ENCODE results near the gene ABCA3.

The ABCA3 gene

DNA sequence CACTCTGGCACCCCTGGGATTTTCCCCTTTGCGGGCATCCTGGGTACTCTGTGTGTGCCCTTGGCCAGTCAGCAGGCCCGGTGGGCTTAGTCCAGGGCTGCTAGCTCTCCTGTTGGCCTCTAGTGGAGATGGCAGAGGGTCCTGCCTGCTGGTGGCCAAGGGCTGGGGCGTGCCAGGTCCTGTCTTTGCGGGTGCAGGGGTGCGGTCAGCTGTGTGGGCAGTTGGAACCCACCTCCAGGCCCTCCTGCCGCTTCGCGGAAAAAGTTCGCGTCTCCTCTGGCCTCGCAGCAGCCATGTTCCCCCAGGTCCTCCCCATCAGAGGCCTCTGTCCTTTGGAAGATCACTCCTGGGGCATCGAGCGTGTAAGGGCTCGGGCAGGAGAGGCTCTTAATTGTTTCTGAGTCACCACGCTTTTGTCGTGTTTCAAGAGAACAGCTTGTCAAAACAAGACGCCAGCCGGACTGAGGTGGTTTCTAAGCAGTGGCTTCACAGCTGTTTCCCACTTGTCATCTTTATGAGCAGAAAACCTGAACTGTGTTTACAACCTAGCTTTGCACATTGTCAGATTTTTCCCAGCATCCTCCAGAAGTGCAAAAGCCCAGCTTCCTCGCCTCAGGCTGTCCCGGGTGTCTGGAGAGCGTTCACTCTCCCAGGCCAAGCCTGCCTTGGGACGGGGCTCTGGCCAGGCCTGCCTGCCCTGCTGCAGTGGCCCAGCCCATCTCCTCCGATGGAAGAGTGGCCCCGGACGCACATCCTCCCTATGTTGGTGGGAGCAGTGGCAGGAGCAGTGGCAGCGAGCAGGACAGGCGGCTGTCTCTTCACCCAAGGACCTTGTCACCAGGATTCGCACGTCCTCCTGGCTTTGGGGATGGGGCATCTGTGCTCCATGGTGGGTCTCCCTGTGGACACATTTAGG lies 109.3 kb downstream of the ABCA3 start:
- no peak overlapping the region for H3K9ac ChIP-seq (ENCODE audit: low read length)
- H3K23ac ChIP-seq (ENCODE audit: low read length), result no peak overlapping the region
- H3K4me3 ChIP-seq (ENCODE audit: low read length), result no peak overlapping the region
- no peaks in the 10 kb centered on the region for H3K27me3 ChIP-seq (ENCODE audit: insufficient read depth, low read length, poor library complexity)
- H4K8ac ChIP-seq (ENCODE audit: low read depth, low read length), result no peak overlapping the region
- WGBS (ENCODE audit: extremely low coverage, insufficient coverage, low lambda C conversion rate), result no CpG with 5 or more reads among the region's 29 CpGs
- H3K27ac ChIP-seq (ENCODE audit: low read depth, low read length), result no peak overlapping the region
- no peak overlapping the region for H3K56ac ChIP-seq (ENCODE audit: low read length)
- no peak for DNase-seq
- H2BK5ac ChIP-seq (ENCODE audit: low read length), result no peak overlapping the region
- peaks cover 6% of the 10 kb centered on the region for H3K79me2 ChIP-seq (ENCODE audit: control insufficient read depth, insufficient read depth, low read length)
- no peak overlapping the region for H3K4ac ChIP-seq (ENCODE audit: low read depth, low read length)
- H2BK15ac ChIP-seq (replicated peaks; ENCODE audit: low read depth), result no peak overlapping the region
- peaks cover 7% of the 10 kb centered on the region for H3K79me1 ChIP-seq (ENCODE audit: low read length)
- H2AK5ac ChIP-seq (ENCODE audit: low read length), result no peak overlapping the region
- H3K4me1 ChIP-seq (ENCODE audit: control insufficient read depth, low read depth, low read length), result no peaks in the 10 kb centered on the region
- no peak overlapping the region for H4K5ac ChIP-seq (ENCODE audit: low read length)
- no peaks in the 10 kb centered on the region for H3K36me3 ChIP-seq (ENCODE audit: control insufficient read depth, insufficient read depth, low read length)
- H3K4me2 ChIP-seq (ENCODE audit: low read length), result no peak overlapping the region
- H3K18ac ChIP-seq (ENCODE audit: low read length), result no peak overlapping the region
- no peak overlapping the region for H2BK120ac ChIP-seq (ENCODE audit: low read depth, low read length)

DNA sequence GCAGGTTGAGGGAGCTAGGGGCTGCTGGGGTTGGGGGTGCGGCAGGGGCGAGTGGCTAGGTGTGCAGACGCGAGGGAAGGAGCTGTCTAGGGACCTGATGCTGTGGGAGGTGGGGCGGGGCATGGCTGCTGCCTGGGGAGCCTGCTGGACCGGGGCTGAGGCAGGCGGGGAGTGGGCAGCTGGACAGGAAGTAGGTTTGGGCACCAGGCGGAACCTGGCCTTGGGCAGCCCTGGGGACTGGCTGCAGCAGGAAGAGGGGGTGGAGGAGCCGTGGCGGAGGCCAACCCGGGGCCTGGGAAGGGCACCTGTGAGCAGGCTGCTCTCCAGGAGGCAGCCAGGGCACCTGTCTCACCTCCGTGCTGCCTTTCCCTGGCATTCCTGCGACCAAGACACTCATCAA lies 110.2 kb downstream of the ABCA3 start:
- Histone ChIP-seq H3K4me2 (ENCODE audit: low read length) (no peak overlapping the region), H2BK120ac (ENCODE audit: low read depth, low read length) (no peak overlapping the region), H3K79me1 (ENCODE audit: low read length) (peaks cover 10% of the 10 kb centered on the region), H3K27me3 (ENCODE audit: insufficient read depth, low read length, poor library complexity) (no peaks in the 10 kb centered on the region), H3K4ac (ENCODE audit: low read depth, low read length) (no peak overlapping the region), H3K4me1 (ENCODE audit: control insufficient read depth, low read depth, low read length) (no peaks in the 10 kb centered on the region), H2BK5ac (ENCODE audit: low read length) (no peak overlapping the region), H4K8ac (ENCODE audit: low read depth, low read length) (no peak overlapping the region), H3K56ac (ENCODE audit: low read length) (no peak overlapping the region), H3K23ac (ENCODE audit: low read length) (no peak overlapping the region), H3K27ac (ENCODE audit: low read depth, low read length) (no peak overlapping the region), H3K18ac (ENCODE audit: low read length) (no peak overlapping the region), H2AK5ac (ENCODE audit: low read length) (no peak overlapping the region), H3K79me2 (ENCODE audit: control insufficient read depth, insufficient read depth, low read length) (peaks cover 9% of the 10 kb centered on the region), H3K36me3 (ENCODE audit: control insufficient read depth, insufficient read depth, low read length) (no peaks in the 10 kb centered on the region), H3K9ac (ENCODE audit: low read length) (no peak overlapping the region), H4K5ac (ENCODE audit: low read length) (no peak overlapping the region), H2BK15ac (replicated peaks; ENCODE audit: low read depth) (no peak overlapping the region), H3K4me3 (ENCODE audit: low read length) (no peak overlapping the region)
- WGBS (ENCODE audit: extremely low coverage, insufficient coverage, low lambda C conversion rate), result no CpG with 5 or more reads among the region's 13 CpGs
- no peak for DNase-seq

DNA sequence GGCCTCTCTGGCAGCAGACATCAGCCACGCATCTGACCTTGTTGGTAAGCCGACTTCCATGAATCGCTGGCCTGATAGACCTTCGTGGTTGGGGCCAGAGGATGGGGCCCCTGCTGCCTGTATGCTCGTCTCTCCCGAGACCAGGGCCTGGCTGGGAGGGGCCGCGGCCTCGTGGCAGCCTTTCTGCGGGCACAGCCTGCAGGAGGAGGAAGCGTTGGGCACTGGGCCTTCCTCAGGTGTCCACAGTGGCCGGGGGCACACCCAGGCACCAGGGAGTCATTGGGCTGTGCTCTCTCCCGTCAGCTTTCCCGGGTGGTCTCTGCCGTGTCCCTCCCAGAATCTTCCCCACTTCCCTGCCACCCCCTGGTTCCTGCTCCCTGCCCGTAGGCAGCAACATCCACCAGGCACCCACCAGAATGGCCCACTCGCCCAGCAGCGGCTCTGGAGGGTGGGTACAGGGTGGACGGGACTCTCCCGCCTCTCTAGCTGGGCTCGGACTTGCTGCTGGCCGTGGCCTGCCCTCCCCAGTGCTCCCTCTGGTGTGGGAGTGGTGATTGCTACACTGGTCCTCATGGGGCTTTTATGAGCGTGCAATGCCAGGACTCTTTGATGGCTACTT lies 110.8 kb downstream of the ABCA3 start:
- H3K4me3 ChIP-seq (ENCODE audit: low read length), result no peak overlapping the region
- no peaks in the 10 kb centered on the region for H3K4me1 ChIP-seq (ENCODE audit: control insufficient read depth, low read depth, low read length)
- no peak overlapping the region for H4K8ac ChIP-seq (ENCODE audit: low read depth, low read length)
- no peaks in the 10 kb centered on the region for H3K36me3 ChIP-seq (ENCODE audit: control insufficient read depth, insufficient read depth, low read length)
- peaks cover 12% of the 10 kb centered on the region for H3K79me1 ChIP-seq (ENCODE audit: low read length)
- no CpG with 5 or more reads among the region's 23 CpGs for WGBS (ENCODE audit: extremely low coverage, insufficient coverage, low lambda C conversion rate)
- H3K23ac ChIP-seq (ENCODE audit: low read length), result no peak overlapping the region
- no peak for DNase-seq
- no peak overlapping the region for H3K4ac ChIP-seq (ENCODE audit: low read depth, low read length)
- no peak overlapping the region for H3K56ac ChIP-seq (ENCODE audit: low read length)
- H4K5ac ChIP-seq (ENCODE audit: low read length), result no peak overlapping the region
- H3K27me3 ChIP-seq (ENCODE audit: insufficient read depth, low read length, poor library complexity), result no peaks in the 10 kb centered on the region
- peaks cover 13% of the 10 kb centered on the region for H3K79me2 ChIP-seq (ENCODE audit: control insufficient read depth, insufficient read depth, low read length)
- H3K18ac ChIP-seq (ENCODE audit: low read length), result no peak overlapping the region
- no peak overlapping the region for H3K27ac ChIP-seq (ENCODE audit: low read depth, low read length)
- H3K9ac ChIP-seq (ENCODE audit: low read length), result no peak overlapping the region
- H3K4me2 ChIP-seq (ENCODE audit: low read length), result no peak overlapping the region
- no peak overlapping the region for H2AK5ac ChIP-seq (ENCODE audit: low read length)
- H2BK120ac ChIP-seq (ENCODE audit: low read depth, low read length), result no peak overlapping the region
- no peak overlapping the region for H2BK5ac ChIP-seq (ENCODE audit: low read length)
- H2BK15ac ChIP-seq (replicated peaks; ENCODE audit: low read depth), result no peak overlapping the region

DNA sequence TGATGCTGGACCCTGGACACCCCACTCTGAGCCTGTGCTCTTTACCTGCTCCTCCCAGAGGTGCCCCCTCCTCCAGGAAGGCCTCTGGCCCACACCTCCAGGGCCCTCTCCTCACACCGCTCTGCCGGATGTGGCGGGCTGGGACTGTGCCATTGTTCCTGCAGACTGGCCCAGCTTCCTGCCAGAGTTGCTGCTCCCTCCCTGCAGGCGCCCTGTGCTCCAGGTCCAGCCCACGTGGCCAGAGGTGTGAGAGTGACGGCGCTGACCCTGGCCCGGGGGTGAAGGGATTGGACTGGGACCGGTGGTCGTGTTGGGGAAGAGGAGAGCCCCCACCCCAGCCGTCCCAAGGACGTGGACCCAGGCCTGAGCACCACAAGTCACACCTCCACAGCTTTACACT lies 111.4 kb downstream of the ABCA3 start:
- Histone ChIP-seq H4K8ac (ENCODE audit: low read depth, low read length) (no peak overlapping the region), H3K4me3 (ENCODE audit: low read length) (no peak overlapping the region), H2BK15ac (replicated peaks; ENCODE audit: low read depth) (no peak overlapping the region), H3K4me1 (ENCODE audit: control insufficient read depth, low read depth, low read length) (no peaks in the 10 kb centered on the region), H3K4ac (ENCODE audit: low read depth, low read length) (no peak overlapping the region), H4K5ac (ENCODE audit: low read length) (no peak overlapping the region), H2BK120ac (ENCODE audit: low read depth, low read length) (no peak overlapping the region), H3K4me2 (ENCODE audit: low read length) (no peak overlapping the region), H3K56ac (ENCODE audit: low read length) (no peak overlapping the region), H3K18ac (ENCODE audit: low read length) (no peak overlapping the region), H2AK5ac (ENCODE audit: low read length) (no peak overlapping the region), H3K9ac (ENCODE audit: low read length) (no peak overlapping the region), H3K27ac (ENCODE audit: low read depth, low read length) (no peak overlapping the region), H2BK5ac (ENCODE audit: low read length) (no peak overlapping the region), H3K23ac (ENCODE audit: low read length) (no peak overlapping the region), H3K27me3 (ENCODE audit: insufficient read depth, low read length, poor library complexity) (no peaks in the 10 kb centered on the region), H3K36me3 (ENCODE audit: control insufficient read depth, insufficient read depth, low read length) (no peaks in the 10 kb centered on the region), H3K79me2 (ENCODE audit: control insufficient read depth, insufficient read depth, low read length) (peaks cover 18% of the 10 kb centered on the region), H3K79me1 (ENCODE audit: low read length) (peaks cover 13% of the 10 kb centered on the region)
- no peak for DNase-seq
- WGBS (ENCODE audit: extremely low coverage, insufficient coverage, low lambda C conversion rate), result no CpG with 5 or more reads among the region's 12 CpGs

DNA sequence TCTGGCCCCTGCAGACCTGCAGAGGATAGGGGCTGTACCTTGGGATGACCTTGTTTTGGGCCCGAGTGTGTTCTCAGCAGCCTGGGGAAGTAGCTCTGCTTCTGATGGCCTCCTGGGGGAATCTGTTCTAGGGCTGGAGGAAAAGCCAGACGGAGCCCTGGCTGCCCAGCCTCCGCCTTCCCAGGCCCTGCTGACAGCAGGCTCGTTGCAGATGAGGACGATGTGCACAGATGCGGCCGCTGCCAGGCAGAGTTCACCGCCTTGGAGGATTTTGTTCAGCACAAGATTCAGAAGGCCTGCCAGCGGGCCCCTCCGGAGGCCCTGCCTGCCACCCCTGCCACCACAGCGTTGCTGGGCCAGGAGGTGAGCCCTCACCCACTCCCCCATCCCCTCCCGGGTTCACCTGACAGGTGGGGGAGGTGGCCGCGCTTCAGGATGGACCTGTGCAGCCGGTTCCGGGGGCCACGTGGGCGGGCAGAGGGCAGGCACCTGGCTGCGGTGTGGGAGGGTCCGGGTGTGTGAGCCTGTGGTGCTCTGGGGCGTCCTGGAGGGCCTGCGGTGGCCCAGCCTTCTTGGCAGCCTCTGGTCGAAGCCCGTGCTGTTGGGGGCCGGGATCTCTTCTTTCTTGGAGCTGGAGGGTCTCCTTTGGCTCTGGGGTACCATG lies 112.2 kb downstream of the ABCA3 start:
- Histone ChIP-seq H2AK5ac (ENCODE audit: low read length) (no peak overlapping the region), H3K27me3 (ENCODE audit: insufficient read depth, low read length, poor library complexity) (no peaks in the 10 kb centered on the region), H3K27ac (ENCODE audit: low read depth, low read length) (no peak overlapping the region), H3K9ac (ENCODE audit: low read length) (no peak overlapping the region), H3K4me3 (ENCODE audit: low read length) (no peak overlapping the region), H3K36me3 (ENCODE audit: control insufficient read depth, insufficient read depth, low read length) (no peaks in the 10 kb centered on the region), H3K79me2 (ENCODE audit: control insufficient read depth, insufficient read depth, low read length) (peaks cover 21% of the 10 kb centered on the region), H2BK120ac (ENCODE audit: low read depth, low read length) (no peak overlapping the region), H3K18ac (ENCODE audit: low read length) (no peak overlapping the region), H2BK5ac (ENCODE audit: low read length) (no peak overlapping the region), H3K4me2 (ENCODE audit: low read length) (no peak overlapping the region), H4K8ac (ENCODE audit: low read depth, low read length) (no peak overlapping the region), H3K79me1 (ENCODE audit: low read length) (peaks cover 15% of the 10 kb centered on the region), H3K4me1 (ENCODE audit: control insufficient read depth, low read depth, low read length) (no peaks in the 10 kb centered on the region), H3K56ac (ENCODE audit: low read length) (no peak overlapping the region), H3K23ac (ENCODE audit: low read length) (no peak overlapping the region), H4K5ac (ENCODE audit: low read length) (no peak overlapping the region), H3K4ac (ENCODE audit: low read depth, low read length) (no peak overlapping the region), H2BK15ac (replicated peaks; ENCODE audit: low read depth) (no peak overlapping the region)
- no CpG with 5 or more reads among the region's 25 CpGs for WGBS (ENCODE audit: extremely low coverage, insufficient coverage, low lambda C conversion rate)
- DNase-seq, result no peak

All from mesendoderm (in vitro differentiated cells).